ENCODE results near the gene RAB5B. TPM values are rescaled to one million over a fixed set of nuclear protein-coding genes. Genes with fewer than 3 reads are reported as not detected.

The RAB5B gene
- total and polyA plus RNA-seq, 10 of the 15 experiments (the other 5 are each of a cell fraction or from before 2014, with no cell fraction given) = 7.5 to 149 (median 37.8) TPM

DNA sequence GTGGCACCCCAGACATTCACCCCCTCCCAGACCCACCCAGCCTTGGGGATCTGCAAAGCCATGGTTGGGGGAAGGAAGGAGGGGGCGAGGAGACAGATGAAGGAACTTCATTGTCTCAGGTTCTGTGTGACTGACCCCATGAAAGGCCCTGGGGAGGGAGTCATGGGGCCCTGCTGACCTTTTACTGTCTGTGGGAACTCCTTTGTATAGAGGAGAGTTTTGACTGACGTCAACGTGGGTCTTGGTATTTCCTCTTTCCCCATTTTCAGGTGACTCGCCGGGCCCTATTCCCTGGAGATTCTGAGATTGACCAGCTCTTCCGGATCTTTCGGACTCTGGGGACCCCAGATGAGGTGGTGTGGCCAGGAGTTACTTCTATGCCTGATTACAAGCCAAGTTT, 3.1 kb upstream of the RAB5B start:
- TF ChIP-seq EP300 (IDR thresholded peaks at IDR 0.05; ENCODE audit: borderline replicate concordance in 1 of 2, control insufficient read depth in 1 of 2, low read depth in 2 of 2, low read length in 2 of 2) = 0 out of 4 replicates have a peak, but pooled peaks of 1 of the 2 experiments have one; percentile 20
- TF ChIP-seq ATF7 (IDR thresholded peaks at IDR 0.05; ENCODE audit: low read depth) = peak; percentile 61
- TF ChIP-seq IKZF2 (IDR thresholded peaks at IDR 0.05) = peak; percentile 29 to 70; a peak in 2 of 4 replicates
- TF ChIP-seq MEF2B (IDR thresholded peaks at IDR 0.05; ENCODE audit: partially characterized antibody, poor library complexity, severe bottlenecking) = peak; percentile 85
- 0 out of 2 replicates have a peak, but pooled peaks have one; percentile 41 for TF ChIP-seq POLR2AphosphoS5 (IDR thresholded peaks at IDR 0.05; ENCODE audit: low read length)
- TF ChIP-seq CREM (IDR thresholded peaks at IDR 0.05; ENCODE audit: low read depth) = no peak
- peak; percentile 88 for TF ChIP-seq NR2F1 (conservative IDR thresholded peaks at IDR 0.05)
- no peak for TF ChIP-seq CBFB (IDR thresholded peaks at IDR 0.05; ENCODE audit: low read depth)
- peak; percentile 60 for TF ChIP-seq IKZF1 (conservative IDR thresholded peaks at IDR 0.05)
- TF ChIP-seq NFIC (IDR thresholded peaks at IDR 0.05; ENCODE audit: low read depth, low read length) = no peak
- peak in 1 of 2 experiments; percentile 21; a peak in 1 of 4 replicates for TF ChIP-seq BHLHE40 (IDR thresholded peaks at IDR 0.05; ENCODE audit: borderline replicate concordance in 1 of 2, low read depth in 2 of 2, low read length in 1 of 2)
- TF ChIP-seq, protein P1, sequence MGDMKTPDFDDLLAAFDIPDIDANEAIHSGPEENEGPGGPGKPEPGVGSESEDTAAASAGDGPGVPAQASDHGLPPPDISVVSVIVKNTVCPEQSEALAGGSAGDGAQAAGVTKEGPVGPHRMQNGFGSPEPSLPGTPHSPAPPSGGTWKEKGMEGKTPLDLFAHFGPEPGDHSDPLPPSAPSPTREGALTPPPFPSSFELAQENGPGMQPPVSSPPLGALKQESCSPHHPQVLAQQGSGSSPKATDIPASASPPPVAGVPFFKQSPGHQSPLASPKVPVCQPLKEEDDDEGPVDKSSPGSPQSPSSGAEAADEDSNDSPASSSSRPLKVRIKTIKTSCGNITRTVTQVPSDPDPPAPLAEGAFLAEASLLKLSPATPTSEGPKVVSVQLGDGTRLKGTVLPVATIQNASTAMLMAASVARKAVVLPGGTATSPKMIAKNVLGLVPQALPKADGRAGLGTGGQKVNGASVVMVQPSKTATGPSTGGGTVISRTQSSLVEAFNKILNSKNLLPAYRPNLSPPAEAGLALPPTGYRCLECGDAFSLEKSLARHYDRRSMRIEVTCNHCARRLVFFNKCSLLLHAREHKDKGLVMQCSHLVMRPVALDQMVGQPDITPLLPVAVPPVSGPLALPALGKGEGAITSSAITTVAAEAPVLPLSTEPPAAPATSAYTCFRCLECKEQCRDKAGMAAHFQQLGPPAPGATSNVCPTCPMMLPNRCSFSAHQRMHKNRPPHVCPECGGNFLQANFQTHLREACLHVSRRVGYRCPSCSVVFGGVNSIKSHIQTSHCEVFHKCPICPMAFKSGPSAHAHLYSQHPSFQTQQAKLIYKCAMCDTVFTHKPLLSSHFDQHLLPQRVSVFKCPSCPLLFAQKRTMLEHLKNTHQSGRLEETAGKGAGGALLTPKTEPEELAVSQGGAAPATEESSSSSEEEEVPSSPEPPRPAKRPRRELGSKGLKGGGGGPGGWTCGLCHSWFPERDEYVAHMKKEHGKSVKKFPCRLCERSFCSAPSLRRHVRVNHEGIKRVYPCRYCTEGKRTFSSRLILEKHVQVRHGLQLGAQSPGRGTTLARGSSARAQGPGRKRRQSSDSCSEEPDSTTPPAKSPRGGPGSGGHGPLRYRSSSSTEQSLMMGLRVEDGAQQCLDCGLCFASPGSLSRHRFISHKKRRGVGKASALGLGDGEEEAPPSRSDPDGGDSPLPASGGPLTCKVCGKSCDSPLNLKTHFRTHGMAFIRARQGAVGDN (IDR thresholded peaks at IDR 0.05) = 0 out of 2 replicates have a peak, but pooled peaks have one; percentile 19
- TF ChIP-seq EGR1 (IDR thresholded peaks at IDR 0.05; ENCODE audit: borderline replicate concordance in 1 of 2, low read depth in 2 of 2, low read length in 2 of 2) = no peak
- TF ChIP-seq, protein P2, sequence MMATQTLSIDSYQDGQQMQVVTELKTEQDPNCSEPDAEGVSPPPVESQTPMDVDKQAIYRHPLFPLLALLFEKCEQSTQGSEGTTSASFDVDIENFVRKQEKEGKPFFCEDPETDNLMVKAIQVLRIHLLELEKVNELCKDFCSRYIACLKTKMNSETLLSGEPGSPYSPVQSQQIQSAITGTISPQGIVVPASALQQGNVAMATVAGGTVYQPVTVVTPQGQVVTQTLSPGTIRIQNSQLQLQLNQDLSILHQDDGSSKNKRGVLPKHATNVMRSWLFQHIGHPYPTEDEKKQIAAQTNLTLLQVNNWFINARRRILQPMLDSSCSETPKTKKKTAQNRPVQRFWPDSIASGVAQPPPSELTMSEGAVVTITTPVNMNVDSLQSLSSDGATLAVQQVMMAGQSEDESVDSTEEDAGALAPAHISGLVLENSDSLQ (IDR thresholded peaks at IDR 0.05) = peak; percentile 20; the same call in 1 of the 2 replicates
- Histone ChIP-seq H3K27me3 (replicated peaks in 1 of 2; ENCODE audit: control insufficient read depth in 2 of 2, insufficient read depth in 2 of 2, low read length in 1 of 2) (no peaks in the 10 kb centered on the region), H3K79me2 (ENCODE audit: control insufficient read depth, insufficient read depth, low read length) (peaks cover 49% of the 10 kb centered on the region), H2AFZ (ENCODE audit: control insufficient read depth, low read depth, low read length) (no peak overlapping the region), H3K4me3 (peak overlapping the region; percentile 5; the same call in 1 of the 2 replicates), H3K9ac (ENCODE audit: control insufficient read depth, insufficient read depth, low read length) (no peak overlapping the region), H3K4me2 (ENCODE audit: control insufficient read depth, insufficient read depth) (no peak overlapping the region; the same call in 1 of the 2 replicates), H3K27ac (ENCODE audit: control insufficient read depth, insufficient read depth) (no peak overlapping the region), H3K9me3 (replicated peaks; ENCODE audit: control insufficient read depth, insufficient read depth, low read length) (no peaks in the 10 kb centered on the region), H4K20me1 (ENCODE audit: control insufficient read depth, insufficient read depth) (no peaks in the 10 kb centered on the region), H3K4me1 (ENCODE audit: control insufficient read depth, insufficient read depth, low read length) (peaks cover 14% of the 10 kb centered on the region), H3K36me3 (ENCODE audit: control insufficient read depth in 2 of 2, insufficient read depth in 2 of 2, low read length in 1 of 2) (peaks cover 0 to 7% of the 10 kb centered on the region in 2 experiments; a peak in 3 of 4 replicates)
- SMC1A ChIA-PET (ENCODE audit: uncharacterized antibody, unreplicated experiment) = interaction anchor here (1.0 kb wide), 1 partner anchor 41 kb away, joined by 3 read pairs; no protein-coding TSS in a partner anchor
- WGBS (ENCODE audit: insufficient coverage, insufficient replicate concordance, low lambda C conversion rate, missing lambda C conversion rate) = 31% methylated on average over 7 of the region's 7 CpGs
- CTCF ChIA-PET = interaction anchor here (0.8 to 1.9 kb wide), 5 partner anchors 22 to 232 kb away, joined by 3 to 7 read pairs (median 3); no protein-coding TSS in a partner anchor
- DNase-seq (ENCODE audit: low read depth, low spot score) (no peak), ATAC-seq (no peak), FAIRE-seq (no peak)
- BruUV-seq (replicated peaks) = no TSS peak
- POLR2A ChIA-PET = interaction anchor here (0.6 to 2.5 kb wide), 4 partner anchors 12 to 233 kb away, joined by 3 to 27 read pairs (median 9); no protein-coding TSS in a partner anchor
- intact Hi-C loops (cut with micrococcal nuclease; ENCODE audit: unreplicated experiment) = loop anchor here (5.0 kb wide), 1 partner anchor 477 kb away; the partner anchor contains the start of gene TIMELESS
- in situ Hi-C loops (cut with MboI) = no loop called here
- RAD21 ChIA-PET (ENCODE audit: unreplicated experiment) = no interaction called here
